Upper lobe of left lung (tissue), 6 donors: ENCODE measurements around the gene COX7B. TPM values are rescaled to one million over a fixed set of nuclear protein-coding genes. Genes with fewer than 3 reads are reported as not detected.

Experiments used
- ATAC-seq, 2 donors: fragments of 200-7000 bp; cut with Tn5 transposase; one replicate each; pipeline ENCODE4 v1.9.1; 2022; ENCODE audit warnings: mild to moderate bottlenecking in 2 of 2, moderate library complexity in 2 of 2; ENCODE audit not compliant: low FRiP score in 2 of 2
- DNase-seq, 2 donors: peaks; one replicate each; pipeline ENCODE4 v3.0.0-alpha.2; 2019 to 2020
- H3K27ac ChIP-seq, 4 donors: fragments of 200-600 bp; sonication (generic); one replicate each; pipeline ENCODE4 v1.5.1; 2016 to 2019
- H3K27me3 ChIP-seq, 4 donors: fragments of 200-600 bp; sonication (generic); one replicate each; pipeline ENCODE4 v1.5.1; 2017 to 2019
- H3K36me3 ChIP-seq, 4 donors: fragments of 200-600 bp; sonication (generic); one replicate each; pipeline ENCODE4 v1.5.1; 2016 to 2019
- H3K4me1 ChIP-seq, 4 donors: fragments of 200-600 bp; sonication (generic); one replicate each; pipeline ENCODE4 v1.5.1; 2018 to 2019
- H3K4me3 ChIP-seq, 4 donors: fragments of 200-600 bp; sonication (generic); one replicate each; pipeline ENCODE4 v1.5.1; 2017 to 2019; ENCODE audit warnings: mild to moderate bottlenecking in 2 of 4, moderate library complexity in 1 of 4
- H3K9me3 ChIP-seq, 4 donors: fragments of 200-600 bp; sonication (generic); one replicate each; pipeline ENCODE4 v1.5.1; 2018 to 2019
- CTCF ChIP-seq, 6 experiments: fragments of 450-650 bp in 4 of 6; fragments of 200-600 bp in 2 of 6; sonication (generic) in 2 of 6; IDR thresholded peaks; one replicate each; pipeline ENCODE4 v1.5.1; 2016 to 2019; ENCODE audit warnings: antibody characterized with exemption in 6 of 6
- EP300 ChIP-seq, 4 donors: sonication (generic); formaldehyde crosslinking; IDR thresholded peaks; one replicate each; pipeline ENCODE4 v1.5.1; 2017; ENCODE audit warnings: antibody characterized with exemption in 4 of 4, control low read depth in 2 of 4
- POLR2A ChIP-seq, 4 donors: fragments of 450-650 bp; IDR thresholded peaks; one replicate each; pipeline ENCODE4 v1.5.1; 2016 to 2017; ENCODE audit warnings: antibody characterized with exemption in 4 of 4, mild to moderate bottlenecking in 2 of 4
- POLR2AphosphoS5 ChIP-seq, 2 donors: sonication (generic); formaldehyde crosslinking; IDR thresholded peaks; one replicate each; pipeline ENCODE4 v1.5.1; 2017; ENCODE audit warnings: antibody characterized with exemption in 2 of 2
- WGBS, 2 donors: methylation state at CpG; one replicate each; pipeline ENCODE4 v1.1.5; 2017 to 2018; 5-methylcytosine and 5-hydroxymethylcytosine counted together
- total RNA-seq, 6 donors: library from RNA; depleted of rRNA in 4 of 6; stranded (reverse); fragments of >200 nt in 4 of 6; gene quantifications; one replicate each; pipeline versions ENCODE4 v1.1.0 to v1.2.1, GENCODE V29; 2016 to 2021
- donor health status: DM: no; HTN: no; CAD: no; lungs with moderate emphysema.
- donor health status: DM: no; HTN: yes; CAD: no; lungs with severe emphysema.

Gene COX7B
- total RNA-seq, 6 donors from 2014 or later: 16.8 to 253 (median 152) TPM

DNA sequence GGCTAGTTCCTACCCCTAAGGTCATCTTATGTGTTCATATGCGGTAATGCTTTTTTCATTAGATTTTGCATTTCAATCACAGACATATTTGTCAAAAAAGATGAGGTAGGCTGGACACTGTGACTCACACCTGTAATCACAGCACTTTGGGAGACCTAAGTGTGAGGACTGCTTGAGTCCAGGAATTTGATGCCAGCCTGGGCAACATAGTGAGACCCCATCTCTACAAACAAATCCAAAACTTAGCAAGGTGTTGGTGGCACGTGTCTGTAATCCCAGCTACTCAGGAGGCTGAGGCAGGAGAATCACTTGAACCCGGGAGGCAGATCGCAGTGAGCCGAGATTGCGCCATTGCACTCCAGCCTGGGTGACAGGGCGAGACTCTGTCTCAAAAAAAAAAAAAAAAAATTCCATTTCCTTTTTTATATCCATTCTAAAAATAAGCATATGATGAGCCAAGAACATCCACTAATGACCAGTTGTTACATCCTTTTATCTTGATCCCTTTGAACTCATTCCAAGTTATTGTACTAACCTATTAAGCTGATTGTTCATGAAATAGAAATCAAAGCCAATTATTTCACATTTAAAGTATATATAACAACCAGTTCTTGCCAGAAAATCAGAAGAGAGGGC lies 46.8 kb downstream of the COX7B start:
- H3K9me3 ChIP-seq: no peaks in the 10 kb centered on the region
- no peak overlapping the region for H3K27ac ChIP-seq
- H3K4me3 ChIP-seq: no peak overlapping the region
- WGBS, 2 donors: 42 to 53% methylated on average over 7 of the region's 7 CpGs
- ATAC-seq: no peak
- H3K4me1 ChIP-seq: peaks cover 0 to 11% (median 4%) of the 10 kb centered on the region in 4 donors
- H3K27me3 ChIP-seq: no peaks in the 10 kb centered on the region
- DNase-seq: no peak
- no peaks in the 10 kb centered on the region for H3K36me3 ChIP-seq
- TF ChIP-seq EP300 (IDR thresholded peaks at IDR 0.05) (no peak), CTCF (IDR thresholded peaks at IDR 0.05) (no peak), POLR2AphosphoS5 (IDR thresholded peaks at IDR 0.05) (no peak), POLR2A (IDR thresholded peaks at IDR 0.05) (no peak)

GRCh38 chrX:77946571-77946970 lies 47.3 kb downstream of the COX7B start:
- no peak overlapping the region for H3K27ac ChIP-seq
- H3K4me1 ChIP-seq: peaks cover 0 to 11% (median 4%) of the 10 kb centered on the region in 4 donors

DNA sequence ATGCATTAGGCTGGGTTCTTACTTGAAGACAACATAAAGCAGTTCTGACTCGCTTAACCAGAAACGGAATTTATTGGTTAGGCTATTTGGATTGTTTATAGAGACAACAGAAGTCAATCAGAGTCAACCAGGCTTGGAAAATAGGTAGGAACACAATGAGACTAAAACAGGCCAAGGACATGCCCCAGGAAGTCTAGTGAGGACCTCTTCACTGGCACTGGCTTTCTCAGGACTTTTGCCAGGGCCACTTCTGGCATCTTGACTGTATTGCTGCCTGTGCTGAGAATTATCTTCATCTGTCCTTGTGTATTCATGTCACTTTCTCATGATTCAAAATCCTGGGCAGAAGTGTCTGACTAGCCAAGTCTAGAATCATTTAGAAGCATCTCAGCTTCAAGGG lies 50.6 kb downstream of the COX7B start:
- Histone ChIP-seq H3K27ac (no peak overlapping the region), H3K4me3 (no peak overlapping the region), H3K4me1 (peaks cover 0 to 5% (median 4%) of the 10 kb centered on the region in 4 donors), H3K9me3 (no peaks in the 10 kb centered on the region), H3K27me3 (no peaks in the 10 kb centered on the region), H3K36me3 (no peaks in the 10 kb centered on the region)
- no peak for TF ChIP-seq CTCF (IDR thresholded peaks at IDR 0.05)
- TF ChIP-seq POLR2A (IDR thresholded peaks at IDR 0.05): no peak
- no peak for TF ChIP-seq POLR2AphosphoS5 (IDR thresholded peaks at IDR 0.05)
- no peak for TF ChIP-seq EP300 (IDR thresholded peaks at IDR 0.05)
- ATAC-seq: no peak
- peak in 1 of 2 donors; percentile 54 for DNase-seq
- 64% methylated on average over 2 of the region's 2 CpGs for WGBS, 2 donors

More at GRCh38 chrX:77946571-77946970, 47.3 kb downstream of the COX7B start:
- Histone ChIP-seq H3K36me3 (no peaks in the 10 kb centered on the region), H3K27me3 (no peaks in the 10 kb centered on the region), H3K9me3 (no peaks in the 10 kb centered on the region), H3K4me3 (no peak overlapping the region)
- DNase-seq (no peak), ATAC-seq (no peak)
- TF ChIP-seq POLR2AphosphoS5 (IDR thresholded peaks at IDR 0.05): no peak
- no peak for TF ChIP-seq EP300 (IDR thresholded peaks at IDR 0.05)
- no peak for TF ChIP-seq CTCF (IDR thresholded peaks at IDR 0.05)
- TF ChIP-seq POLR2A (IDR thresholded peaks at IDR 0.05): no peak
- 84 to 89% methylated on average over 2 of the region's 2 CpGs for WGBS, 2 donors

- 54 to 62% methylated on average over 1 of the region's 1 CpG for WGBS, 2 donors
- no peaks in the 10 kb centered on the region for H3K9me3 ChIP-seq
- TF ChIP-seq POLR2A (IDR thresholded peaks at IDR 0.05) (no peak), CTCF (IDR thresholded peaks at IDR 0.05) (no peak), POLR2AphosphoS5 (IDR thresholded peaks at IDR 0.05) (no peak)
- no peak overlapping the region for H3K4me3 ChIP-seq
- ATAC-seq: no peak
- H3K27ac ChIP-seq: no peak overlapping the region
- no peaks in the 10 kb centered on the region for H3K27me3 ChIP-seq
- no peak for DNase-seq
- H3K36me3 ChIP-seq: no peaks in the 10 kb centered on the region
- H3K4me1 ChIP-seq: peaks cover 0 to 5% (median 4%) of the 10 kb centered on the region in 4 donors
Observed at GRCh38 chrX:77952173-77952572, 52.9 kb downstream of the COX7B start.

GRCh38 chrX:77953302-77953701 lies 54.0 kb downstream of the COX7B start:
- TF ChIP-seq POLR2AphosphoS5 (IDR thresholded peaks at IDR 0.05) (no peak), POLR2A (IDR thresholded peaks at IDR 0.05) (no peak), EP300 (IDR thresholded peaks at IDR 0.05) (no peak), CTCF (IDR thresholded peaks at IDR 0.05) (no peak)
- WGBS, 2 donors: 31 to 77% methylated on average over 1 of the region's 1 CpG
- H3K27me3 ChIP-seq: no peaks in the 10 kb centered on the region
- no peak overlapping the region for H3K4me3 ChIP-seq
- peaks cover 0 to 5% (median 4%) of the 10 kb centered on the region in 4 donors for H3K4me1 ChIP-seq
- no peak overlapping the region for H3K27ac ChIP-seq
- H3K9me3 ChIP-seq: no peaks in the 10 kb centered on the region
- no peak for DNase-seq
- no peak for ATAC-seq
- no peaks in the 10 kb centered on the region for H3K36me3 ChIP-seq
